ENCODE measurements around the gene ARID5B.

Gene ARID5B

DNA sequence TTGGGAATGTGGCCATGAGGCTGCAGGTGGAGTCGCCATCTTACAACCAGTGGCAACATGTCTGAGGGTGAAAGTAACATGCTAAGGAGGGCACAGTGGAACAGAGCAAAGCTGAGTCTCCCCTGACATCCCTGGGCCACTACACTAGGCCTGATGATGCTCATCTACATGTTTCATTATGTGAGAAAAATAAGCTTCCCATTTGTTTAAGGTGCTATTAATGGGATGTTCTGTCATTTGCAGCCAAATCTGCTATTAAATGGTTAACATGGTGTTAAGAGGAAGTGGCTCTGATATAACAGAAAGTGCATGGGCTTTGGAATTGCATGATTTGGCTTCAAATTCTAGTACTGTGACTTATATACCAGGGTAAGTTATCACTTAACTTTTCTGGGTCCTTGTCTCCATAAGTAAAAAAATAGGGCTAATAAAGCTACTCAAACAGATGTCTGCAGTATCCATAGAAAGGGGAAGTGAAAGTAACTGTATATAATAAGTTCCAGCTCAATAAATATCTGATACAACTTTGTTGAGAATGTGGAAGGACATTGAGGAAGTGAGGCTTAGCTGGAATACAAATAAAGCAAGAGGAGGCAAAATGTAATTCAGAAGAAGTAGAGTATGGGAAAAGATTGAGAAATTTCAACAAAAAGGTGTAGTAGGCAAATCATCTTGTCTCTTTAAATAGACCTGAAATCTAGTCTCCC, 208.2 kb downstream of the ARID5B start:
- DNase-seq, result no peak

DNA sequence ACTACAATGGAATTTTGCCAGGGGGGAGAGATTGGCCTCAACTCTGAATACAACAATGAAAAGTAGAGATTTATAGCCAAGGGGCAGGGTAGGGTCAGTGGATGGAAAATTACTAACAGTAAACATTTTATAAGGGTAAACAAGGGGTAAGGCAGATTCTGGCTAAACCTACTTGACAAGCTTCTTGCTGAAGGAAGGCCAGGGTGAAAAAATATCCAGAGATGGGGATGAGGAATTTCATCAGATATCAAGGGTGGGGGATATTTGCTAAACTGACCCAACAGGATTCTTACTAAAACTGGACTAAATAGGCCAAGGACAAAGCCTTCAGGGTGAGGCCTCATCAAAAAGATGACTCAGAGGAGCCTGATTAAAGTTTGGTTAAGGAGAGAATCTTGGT, 210.8 kb downstream of the ARID5B start:
- no peak for DNase-seq

DNA sequence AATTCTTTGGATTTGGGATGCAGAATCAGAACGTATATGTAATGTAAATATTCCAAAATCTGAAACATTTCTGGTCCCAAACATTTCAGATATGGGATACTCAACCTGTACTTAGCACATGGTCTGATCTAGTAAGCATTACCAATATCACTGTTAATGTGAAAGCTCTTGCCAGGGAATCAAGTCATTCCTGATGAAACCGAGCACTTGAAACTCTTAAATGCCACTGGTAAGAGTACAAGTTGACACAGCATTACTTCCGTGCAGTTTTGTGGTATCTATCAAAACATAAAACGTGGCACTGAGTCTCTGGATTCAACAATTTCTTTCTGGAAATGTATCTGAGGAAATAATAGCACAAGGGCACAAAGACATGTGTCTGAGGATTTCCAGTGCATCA, 211.5 kb downstream of the ARID5B start:
- DNase-seq, result no peak

DNA sequence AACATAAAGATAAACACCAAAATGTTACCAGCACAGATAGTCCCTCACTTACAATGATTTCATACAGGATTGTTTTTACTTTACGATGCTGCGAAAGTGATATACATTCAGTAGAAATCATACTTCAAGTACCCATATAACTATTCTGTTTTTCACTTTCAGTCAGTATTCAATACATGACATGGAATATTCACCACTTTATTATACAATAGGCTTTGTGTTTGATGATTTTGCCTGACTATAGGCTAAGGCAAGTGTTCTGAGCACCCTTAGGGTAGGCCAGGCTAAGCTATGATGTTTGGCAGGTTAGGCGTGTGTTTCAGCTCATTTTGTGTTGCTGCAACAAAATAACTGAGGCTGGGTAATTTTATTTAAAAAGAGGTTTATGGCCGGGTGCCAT, 212.2 kb downstream of the ARID5B start:
- no peak for DNase-seq

DNA sequence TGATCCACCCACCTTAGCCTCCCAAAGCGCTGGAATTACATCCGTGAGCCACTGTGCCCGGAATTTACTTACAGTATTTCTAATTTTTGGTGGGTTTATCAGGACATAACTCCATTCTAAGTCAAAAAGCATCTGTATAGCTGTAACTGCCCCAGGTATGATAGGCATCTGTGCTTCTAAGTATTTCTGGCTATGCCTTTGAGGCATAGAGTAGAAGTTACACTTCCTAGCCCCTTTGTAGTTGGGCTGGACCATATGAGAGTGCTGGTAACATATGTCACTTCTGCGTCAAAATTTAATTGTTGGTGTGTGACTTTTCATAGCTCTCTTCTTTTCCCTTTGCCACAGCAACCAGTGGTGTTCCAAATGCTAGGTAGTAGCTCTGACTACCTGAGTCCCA, 213.8 kb downstream of the ARID5B start:
- no peak for DNase-seq

DNA sequence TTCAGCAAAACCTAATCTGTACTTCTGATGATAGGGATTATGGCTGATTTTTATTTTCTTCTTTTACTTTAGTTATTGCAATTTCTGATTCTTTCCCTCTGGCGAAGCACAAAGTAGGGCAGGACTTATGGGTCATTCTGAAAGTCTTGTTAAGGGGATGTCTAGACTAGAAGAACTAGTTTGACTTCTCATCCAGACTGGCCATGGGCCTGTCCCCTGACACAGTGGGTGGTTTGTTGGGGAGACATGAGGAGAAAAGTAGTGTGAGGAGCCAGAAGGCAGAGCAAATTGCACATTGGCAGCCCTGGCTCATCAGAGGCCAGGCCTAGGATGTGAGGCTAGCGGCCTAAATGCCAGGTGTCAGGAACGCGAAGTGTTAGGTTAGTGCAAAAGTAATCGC, 214.3 kb downstream of the ARID5B start:
- DNase-seq, result no peak

DNA sequence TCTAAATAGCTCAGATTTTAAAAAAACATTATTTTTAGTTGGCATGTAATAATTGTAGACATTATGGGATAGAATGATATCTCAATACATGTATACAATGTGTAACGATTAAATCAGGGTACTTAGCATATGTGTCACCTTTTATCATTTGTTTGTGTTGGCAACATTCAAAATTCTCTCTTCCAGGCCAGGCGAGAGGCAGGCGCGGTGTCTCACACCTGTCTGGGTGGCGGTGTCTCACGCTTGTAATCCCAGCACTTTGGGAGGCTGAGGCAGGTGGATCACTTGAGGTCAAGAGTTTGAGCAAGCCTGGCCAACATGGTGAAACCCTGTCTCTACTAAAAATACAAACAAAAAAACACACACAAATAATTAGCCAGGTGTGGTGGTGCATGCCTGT, 215.4 kb downstream of the ARID5B start:
- no peak for DNase-seq

DNA sequence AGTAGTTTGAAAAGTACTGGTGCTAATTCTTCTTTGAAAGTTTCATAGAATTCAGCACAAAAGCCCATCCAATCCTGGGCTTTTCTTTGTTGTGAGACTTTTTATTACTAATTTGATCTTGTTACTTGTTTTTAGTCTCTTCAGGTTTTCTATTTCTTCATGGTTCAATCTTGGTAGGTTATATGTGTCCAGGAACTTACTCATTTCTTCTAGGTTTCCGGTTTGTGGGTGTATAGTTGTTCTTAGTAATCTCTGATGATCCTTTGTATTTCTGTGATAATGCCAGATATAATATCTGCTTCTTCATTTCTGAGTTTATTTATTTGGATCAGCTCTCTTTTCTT, 219.7 kb downstream of the ARID5B start:
- peak; percentile 31 for DNase-seq

DNA sequence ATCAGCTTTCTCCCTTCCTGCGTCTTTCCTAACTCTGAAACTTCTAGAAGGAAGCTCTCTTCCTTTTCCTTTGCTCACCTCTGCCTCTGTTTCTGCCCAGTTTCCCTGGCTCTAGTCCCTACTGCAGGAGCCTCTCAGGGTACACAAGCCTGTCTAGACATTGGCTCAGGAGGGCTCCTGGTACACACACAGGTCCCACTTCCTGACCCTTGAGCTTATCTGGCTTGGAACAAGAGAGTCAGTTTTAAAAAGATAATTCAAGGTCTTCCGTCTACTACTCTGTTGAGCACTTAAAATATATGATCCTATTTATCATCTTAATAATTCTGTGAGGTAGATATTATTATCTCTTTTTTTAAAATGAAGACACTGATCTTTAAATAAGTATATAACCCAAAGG, 226.5 kb downstream of the ARID5B start:
- no peak for DNase-seq

DNA sequence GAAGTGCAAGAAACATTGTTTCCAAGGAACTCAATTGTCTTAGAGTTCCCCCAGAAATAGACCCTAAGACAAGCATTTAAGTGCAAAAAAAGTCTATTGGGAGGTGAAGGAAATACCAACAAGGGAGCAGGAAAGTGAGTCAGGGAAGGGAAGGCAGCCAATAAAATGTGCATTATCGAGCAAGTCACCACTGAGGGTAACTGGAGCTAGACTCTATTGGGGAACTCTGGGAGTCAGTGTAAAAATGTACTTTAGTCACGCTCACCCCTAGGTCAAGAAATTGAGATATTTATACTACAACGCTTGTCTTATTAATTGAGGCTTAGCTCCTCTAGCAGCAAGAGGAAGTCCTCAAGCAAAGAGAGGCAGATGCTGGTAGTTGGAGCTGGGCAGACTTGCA, 229.4 kb downstream of the ARID5B start:
- no peak for DNase-seq

DNA sequence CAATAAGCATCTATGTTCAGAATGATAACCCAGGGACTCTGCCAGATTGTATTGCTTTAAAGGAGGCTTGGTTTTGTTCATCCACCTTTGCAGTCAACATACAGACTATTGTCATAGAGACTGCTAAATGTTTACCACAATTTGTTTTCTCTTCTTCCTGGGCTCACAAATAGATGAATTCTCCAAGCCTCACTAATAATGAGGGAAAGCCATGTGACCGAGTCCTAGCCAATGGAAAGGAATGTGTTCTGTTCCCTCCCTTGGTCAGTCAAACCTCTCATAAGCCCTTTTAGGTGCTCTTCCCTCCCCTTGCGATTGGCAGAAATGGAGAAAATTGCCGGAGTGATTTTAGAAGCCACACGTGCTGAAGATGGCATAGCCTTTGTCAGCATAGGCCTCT, 230.2 kb downstream of the ARID5B start:
- DNase-seq, result no peak

DNA sequence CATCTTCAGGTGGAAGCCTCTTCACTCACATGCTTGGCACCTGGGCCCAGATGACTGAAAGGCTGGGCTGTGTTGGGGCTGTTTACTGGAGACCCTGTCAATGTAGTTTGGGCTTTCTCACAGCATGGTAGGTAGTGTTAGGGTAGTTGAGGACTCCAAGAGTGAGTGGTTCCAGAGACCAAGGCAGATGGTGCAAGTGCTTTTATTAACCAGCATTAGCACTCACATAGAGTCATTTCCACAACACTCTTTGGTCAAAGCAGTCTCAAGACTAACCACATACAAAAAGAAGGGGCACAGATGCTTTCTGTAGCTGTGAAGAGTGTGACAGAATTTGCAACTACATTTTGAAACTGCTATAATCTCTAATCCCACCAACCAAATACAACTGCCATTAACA, 232.1 kb downstream of the ARID5B start:
- no peak for DNase-seq

DNA sequence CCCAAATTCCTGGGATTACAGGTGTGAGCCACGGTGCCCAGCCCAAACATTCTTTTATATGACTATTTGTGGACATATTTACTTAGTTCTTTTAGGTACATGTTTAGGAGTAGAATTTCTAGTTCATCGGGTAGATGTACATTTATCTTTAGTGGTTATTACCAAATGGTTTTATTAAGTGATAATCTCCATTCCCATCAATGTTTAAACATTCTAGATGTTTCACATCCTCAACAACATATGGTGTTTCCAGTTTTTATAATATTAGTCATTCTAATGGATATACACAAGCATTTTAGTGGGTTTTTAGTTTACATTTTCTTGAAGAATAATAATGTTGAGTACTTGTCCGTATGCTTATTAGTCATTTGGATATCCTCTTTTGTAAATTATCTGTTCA, 235.4 kb downstream of the ARID5B start:
- DNase-seq, result no peak

Data from CD4-positive, alpha-beta T cell treated with Interleukin-17A for 1 hour (primary cell).